H1 (cell line): ENCODE results near the gene CASP8AP2. TPM values are rescaled to one million over a fixed set of nuclear protein-coding genes. Genes with fewer than 3 reads are reported as not detected.
"Not testable (repeated sequence)": the region's sequence is repeated elsewhere in the genome, so short reads cannot be mapped to it uniquely, and the experiment has no call there.

Experiments used
- CTCF ChIA-PET: fragments of 300-600 bp; sonication (Branson Sonifier 250); formaldehyde crosslinking; loops from one replicate; lab custom pipeline; 2021; ENCODE audit not compliant: partially characterized antibody; lab: Charles Lee
- POLR2A ChIA-PET: fragments of 300-600 bp; sonication (Branson Sonifier 250); formaldehyde crosslinking; loops from one replicate; lab custom pipeline; 2021; ENCODE audit warnings: inconsistent platforms; ENCODE audit not compliant: partially characterized antibody; lab: Charles Lee
- DNase-seq, 2 experiments: peaks; one replicate each; pipeline versions ENCODE4 v3.0.0 to v3.0.0-alpha.2; 2010 to 2022; ENCODE audit warnings: low spot score in 2 of 2, low read depth in 1 of 2, mixed read lengths in 1 of 2
- FAIRE-seq: peaks from 2 replicates; lab custom pipeline; 2011; peaks lifted over from hg19 to GRCh38; lab: Jason Lieb, UNC
- H2AFZ ChIP-seq: 2 replicates; pipeline ENCODE4 v1.8.1; 2012; ENCODE audit warnings: low read length, inconsistent platforms
- H2AK5ac ChIP-seq: 2 replicates; pipeline ENCODE4 v1.6.1; 2013; ENCODE audit warnings: low read depth, low read length
- H2BK120ac ChIP-seq: replicated peaks from 2 replicates; pipeline ENCODE3; 2013; ENCODE audit warnings: low read depth, low read length, inconsistent platforms
- H2BK12ac ChIP-seq: 2 replicates; pipeline ENCODE4 v1.6.1; 2013; ENCODE audit warnings: low read depth, low read length
- H2BK15ac ChIP-seq: 2 replicates; pipeline ENCODE4 v1.6.1; 2013; ENCODE audit warnings: low read length
- H2BK20ac ChIP-seq: 2 replicates; pipeline ENCODE4 v1.6.1; 2013; ENCODE audit warnings: low read length
- H2BK5ac ChIP-seq: 2 replicates; pipeline ENCODE4 v1.6.1; 2013; ENCODE audit warnings: low read depth, low read length
- H3K14ac ChIP-seq: 2 replicates; pipeline ENCODE4 v1.6.1; 2013; ENCODE audit warnings: inconsistent platforms; ENCODE audit not compliant: insufficient read length
- H3K18ac ChIP-seq: 2 replicates; pipeline ENCODE4 v1.6.1; 2013; ENCODE audit warnings: low read length; ENCODE audit errors: extremely low read depth
- H3K23ac ChIP-seq: 2 replicates; pipeline ENCODE4 v1.6.1; 2013; ENCODE audit warnings: inconsistent platforms; ENCODE audit not compliant: insufficient read length
- H3K23me2 ChIP-seq: 2 replicates; pipeline ENCODE4 v1.6.1; 2013; ENCODE audit warnings: low read depth, low read length
- H3K27ac ChIP-seq: 2 replicates; pipeline ENCODE4 v1.6.1; 2011; ENCODE audit warnings: low read depth, low read length, inconsistent platforms
- H3K27me3 ChIP-seq, 4 experiments: replicated peaks in 1 of 4; 1 replicate in 1 of 4; 2 replicates in 3 of 4; pipeline versions ENCODE4 v1.6.1 to v1.8.1; 2011 to 2013; ENCODE audit warnings: low read length in 3 of 4, mild to moderate bottlenecking in 3 of 4, inconsistent platforms in 2 of 4, mixed read lengths in 2 of 4, moderate library complexity in 1 of 4; ENCODE audit not compliant: control insufficient read depth in 3 of 4, insufficient read depth in 3 of 4; ENCODE audit errors: extremely low read depth in 1 of 4
- H3K36me3 ChIP-seq, 4 experiments: 2 replicates each; pipeline versions ENCODE4 v1.6.1 to v1.8.1; 2011 to 2013; ENCODE audit warnings: mild to moderate bottlenecking in 4 of 4, low read length in 3 of 4, moderate library complexity in 2 of 4, control low read depth in 1 of 4, inconsistent platforms in 1 of 4; ENCODE audit not compliant: insufficient read depth in 4 of 4, control insufficient read depth in 2 of 4
- H3K4ac ChIP-seq: replicated peaks from 2 replicates; pipeline ENCODE3; 2013; ENCODE audit warnings: low read length, low read depth, mixed read lengths, inconsistent platforms; ENCODE audit not compliant: insufficient read length
- H3K4me1 ChIP-seq, 4 experiments: replicated peaks in 1 of 4; 1 replicate in 1 of 4; 2 replicates in 3 of 4; pipeline versions ENCODE4 v1.6.1 to v1.8.1; 2011 to 2013; ENCODE audit warnings: low read length in 3 of 4, inconsistent platforms in 2 of 4, mixed read lengths in 1 of 4; ENCODE audit not compliant: insufficient read depth in 4 of 4, control insufficient read depth in 3 of 4
- H3K4me2 ChIP-seq, 2 experiments: 2 replicates each; pipeline versions ENCODE4 v1.6.1 to v1.8.1; 2011 to 2013; ENCODE audit warnings: low read depth in 2 of 2, low read length in 2 of 2, control low read depth in 1 of 2, inconsistent platforms in 1 of 2, mild to moderate bottlenecking in 1 of 2; ENCODE audit not compliant: insufficient read depth in 1 of 2
- H3K4me3 ChIP-seq, 4 experiments: fragments of 200-600, 300-600 bp in 1 of 4; sonication (generic), shearing (Covaris generic), sonication (Bioruptor Twin) in 1 of 4; 2 replicates each; pipeline versions ENCODE4 v1.5.1 to v1.8.1; 2011 to 2016; ENCODE audit warnings: low read length in 4 of 4, low read depth in 3 of 4, control low read depth in 2 of 4, inconsistent platforms in 2 of 4, mild to moderate bottlenecking in 2 of 4, mixed read lengths in 1 of 4, moderate library complexity in 1 of 4; ENCODE audit not compliant: insufficient read depth in 2 of 4; ENCODE audit errors: extremely low read depth in 1 of 4
- H3K56ac ChIP-seq: replicated peaks from 2 replicates; pipeline ENCODE3; 2013; ENCODE audit warnings: low read depth, mild to moderate bottlenecking, mixed read lengths, low read length, inconsistent platforms; ENCODE audit not compliant: insufficient read length
- H3K79me1 ChIP-seq: 2 replicates; pipeline ENCODE4 v1.6.1; 2013; ENCODE audit warnings: low read depth, low read length, control low read depth
- H3K79me2 ChIP-seq, 2 experiments: 2 replicates each; pipeline versions ENCODE4 v1.6.1 to v1.8.1; 2012 to 2013; ENCODE audit warnings: low read length in 2 of 2, mild to moderate bottlenecking in 2 of 2, inconsistent platforms in 1 of 2; ENCODE audit not compliant: insufficient read depth in 2 of 2, control insufficient read depth in 1 of 2
- H3K9ac ChIP-seq, 4 experiments: replicated peaks in 1 of 4; 1 replicate in 1 of 4; 2 replicates in 3 of 4; pipeline versions ENCODE4 v1.6.1 to v1.8.1; 2011 to 2013; ENCODE audit warnings: low read depth in 3 of 4, low read length in 3 of 4, control low read depth in 2 of 4, mild to moderate bottlenecking in 2 of 4, moderate library complexity in 2 of 4, inconsistent platforms in 1 of 4; ENCODE audit errors: extremely low read depth in 1 of 4
- H3K9me3 ChIP-seq, 2 experiments: 2 replicates each; pipeline versions ENCODE4 v1.6.1 to v1.8.1; 2012 to 2013; ENCODE audit warnings: mild to moderate bottlenecking in 2 of 2, moderate library complexity in 2 of 2, control low read depth in 1 of 2, inconsistent platforms in 1 of 2, low read depth in 1 of 2, low read length in 1 of 2, mixed read lengths in 1 of 2; ENCODE audit not compliant: insufficient read depth in 2 of 2
- H4K20me1 ChIP-seq, 2 experiments: replicated peaks in 1 of 2; 2 replicates each; pipeline versions ENCODE3 to v1.8.1; 2011 to 2013; ENCODE audit warnings: inconsistent platforms in 2 of 2, low read length in 2 of 2, mild to moderate bottlenecking in 1 of 2; ENCODE audit not compliant: insufficient read depth in 2 of 2, control insufficient read depth in 1 of 2
- H4K5ac ChIP-seq: 2 replicates; pipeline ENCODE4 v1.6.1; 2013; ENCODE audit warnings: low read length, low read depth, mixed read lengths, inconsistent platforms; ENCODE audit not compliant: insufficient read length
- H4K8ac ChIP-seq: 2 replicates; pipeline ENCODE4 v1.8.0; 2013; ENCODE audit warnings: mild to moderate bottlenecking, moderate library complexity, low read length, inconsistent platforms; ENCODE audit not compliant: insufficient read depth; ENCODE audit errors: extremely low read depth
- H4K91ac ChIP-seq: replicated peaks from 2 replicates; pipeline ENCODE3; 2013; ENCODE audit warnings: low read length, mixed read lengths, inconsistent platforms; ENCODE audit not compliant: insufficient read length
- WGBS, 2 experiments: shearing (Covaris generic) in 1 of 2; methylation state at CpG; one replicate each; pipeline versions ENCODE4 v1.1.6 to v1.1.7; 2013 to 2015; ENCODE audit warnings: low lambda C conversion rate in 2 of 2, mixed read lengths in 2 of 2, inconsistent platforms in 1 of 2, low coverage in 1 of 2, missing lambda C conversion rate in 1 of 2; ENCODE audit not compliant: insufficient replicate concordance in 2 of 2, insufficient coverage in 1 of 2, insufficient read length in 1 of 2; ENCODE audit errors: extremely low coverage in 1 of 2, missing lambda C conversion rate in 1 of 2; 5-methylcytosine and 5-hydroxymethylcytosine counted together
- polyA plus RNA-seq, 7 experiments: library from polyadenylated mRNA; depleted of rRNA in 3 of 7; stranded (reverse) in 5 of 7; unstranded in 2 of 7; fragments of >200 nt in 5 of 7; fragments of 200-250 nt in 2 of 7; gene quantifications; 1 replicate in 5 of 7; 2 replicates in 1 of 7; 4 replicates in 1 of 7; pipeline versions ENCODE4 v1.2.1 to v1.2.3, GENCODE V29; 2011 to 2013; ENCODE audit warnings: missing spikeins in 2 of 7, mixed read lengths in 2 of 7
- total RNA-seq: library from RNA; stranded (reverse); fragmentation: NEBNext Ultra II Directional; extraction: Animal tissue kit (Norgen Biotek cat#: 25700); gene quantifications from 2 replicates; pipeline ENCODE4 v1.2.1, GENCODE V29; 2021

CASP8AP2 gene
- total and polyA plus RNA-seq, 2 of the 8 experiments (the other 6 are each of a cell fraction or from before 2014, with no cell fraction given) = 6.9 to 32.1 TPM

DNA sequence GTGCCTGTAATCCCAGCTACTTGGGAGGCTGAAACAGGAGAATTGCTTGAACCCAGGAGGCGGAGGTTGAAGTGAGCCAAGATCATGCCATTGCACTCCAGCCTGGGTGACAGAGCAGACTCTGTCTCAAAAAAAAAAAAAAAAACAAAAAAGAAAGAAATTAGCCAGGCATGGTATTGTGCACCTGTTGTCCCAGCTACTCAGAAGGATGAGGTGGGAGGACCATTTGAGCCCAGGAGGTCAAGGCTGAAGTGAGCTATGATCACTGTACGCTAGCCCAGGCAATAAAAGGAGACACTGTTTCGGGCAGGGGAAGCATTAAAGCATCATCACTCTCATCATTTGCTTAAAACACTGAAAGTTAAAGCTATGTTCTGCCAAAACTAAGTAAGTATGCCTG lies 16.3 kb upstream of the CASP8AP2 start:
- not testable (repeated sequence) for H2BK120ac ChIP-seq, H3K36me3 ChIP-seq, H3K27ac ChIP-seq, H2BK15ac ChIP-seq, H4K5ac ChIP-seq, H3K4me2 ChIP-seq, H3K23me2 ChIP-seq, H2BK12ac ChIP-seq, H3K27me3 ChIP-seq, H3K9me3 ChIP-seq, H4K91ac ChIP-seq, H4K8ac ChIP-seq, H3K56ac ChIP-seq, H2AFZ ChIP-seq, DNase-seq, H3K4ac ChIP-seq, H3K18ac ChIP-seq, H2AK5ac ChIP-seq, H3K4me3 ChIP-seq, FAIRE-seq, H2BK5ac ChIP-seq, H3K14ac ChIP-seq, H3K23ac ChIP-seq, H2BK20ac ChIP-seq, H3K9ac ChIP-seq, H3K79me1 ChIP-seq
- peaks cover 29 to 99% of the 10 kb centered on the region in 2 experiments for H3K79me2 ChIP-seq
- POLR2A ChIA-PET = interaction anchor here (1.2 to 5.1 kb wide), 4 partner anchors 8 to 16 kb away, joined by 6 to 25 read pairs (median 12); partner anchors contain the start of gene CASP8AP2
- H3K4me1 ChIP-seq = peaks cover 0 to 12% (median 9%) of the 10 kb centered on the region in 4 experiments
- 88% methylated on average over 2 of the region's 3 CpGs; no CpG with 5 or more reads in 1 of the 2 experiments for WGBS, 2 experiments
- H4K20me1 ChIP-seq = peaks cover 22 to 24% of the 10 kb centered on the region in 2 experiments
- CTCF ChIA-PET = interaction anchor here (1.1 to 2.8 kb wide), 2 partner anchors 19 to 21 kb away, joined by 3 to 11 read pairs; no protein-coding TSS in a partner anchor
